Stimulated activated naive CD4-positive, alpha-beta T cell treated with Interleukin-2 at 50 U/mL for 16 hours (primary cell): ENCODE data around the gene HSD17B8.
"Not testable (repeated sequence)": the region's sequence is repeated elsewhere in the genome, so short reads cannot be mapped to it uniquely, and the experiment has no call there.

Experiments
- DNase-seq: peaks from one replicate; lab custom pipeline; 2025; lab: John Stamatoyannopoulos, UW

The HSD17B8 gene

DNA sequence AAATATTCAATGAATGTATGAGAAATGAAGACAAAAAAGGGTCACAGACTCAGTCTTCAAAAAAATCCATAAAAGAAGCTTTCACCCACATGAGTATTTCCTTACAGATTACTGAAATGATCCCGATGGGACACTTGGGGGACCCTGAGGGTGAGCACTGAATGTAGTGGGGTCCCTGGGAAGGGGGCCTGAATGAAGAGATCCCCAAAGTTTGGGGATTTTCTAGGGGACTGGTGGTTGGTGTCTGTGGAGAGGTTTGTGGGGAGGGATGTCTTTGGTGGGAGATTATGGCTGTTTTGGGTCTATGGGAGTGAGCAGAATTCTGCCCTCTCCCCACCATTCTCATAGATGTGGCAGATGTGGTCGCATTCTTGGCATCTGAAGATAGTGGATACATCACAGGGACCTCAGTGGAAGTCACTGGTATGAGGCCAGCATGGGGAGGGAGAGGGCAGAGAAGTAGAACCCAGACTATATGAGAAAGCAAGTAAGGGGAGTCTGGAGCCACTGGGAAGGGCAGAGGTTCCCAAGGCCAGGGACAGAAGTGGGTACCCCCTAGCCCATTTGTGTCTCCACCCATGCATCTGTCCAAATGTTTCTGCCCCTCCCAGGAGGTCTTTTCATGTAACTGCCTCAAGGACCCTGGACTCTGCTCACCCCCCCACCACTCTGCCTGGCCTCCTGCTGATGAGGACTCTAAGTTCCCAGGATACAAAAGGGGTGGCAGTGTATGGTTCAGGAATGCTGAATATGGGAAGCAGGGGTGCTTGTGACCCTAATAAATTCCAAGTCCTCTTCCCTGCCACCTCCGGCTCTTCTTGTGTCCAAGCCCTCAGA is 1.8 kb downstream of the HSD17B8 start:
- no peak for DNase-seq

DNA sequence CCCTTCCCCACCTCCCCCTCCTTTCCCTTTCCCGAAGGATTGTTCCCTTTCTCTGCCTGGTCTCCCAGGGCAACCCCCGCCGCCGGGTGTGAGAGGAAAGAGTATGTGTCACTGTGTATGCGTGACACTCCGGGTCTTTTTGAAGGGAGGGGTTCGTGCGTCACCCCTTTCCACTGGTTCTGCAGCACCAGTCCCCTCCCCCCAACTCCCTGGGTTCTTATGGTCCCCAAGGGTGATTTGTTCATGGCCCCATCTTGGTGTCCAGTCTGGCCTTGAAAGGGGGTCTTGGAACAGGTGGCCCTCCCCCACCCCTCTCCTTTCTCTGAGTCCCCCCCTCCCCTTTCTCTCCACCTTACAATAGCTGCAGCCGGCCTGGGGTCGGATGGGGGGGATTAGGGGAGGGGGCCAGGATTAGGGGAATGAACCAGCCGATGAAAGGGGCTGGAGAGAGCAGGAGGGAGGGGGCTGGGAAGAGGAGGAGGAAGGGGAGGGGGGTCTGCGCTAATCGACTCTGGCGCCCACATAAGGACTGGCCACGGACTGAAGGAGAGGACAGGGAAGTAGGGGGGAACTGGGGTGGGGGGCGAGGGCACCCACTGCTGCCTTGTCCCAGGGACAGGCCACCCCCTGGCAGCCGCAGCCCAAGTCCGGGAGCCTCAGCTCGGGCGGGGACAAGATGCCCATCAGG is 2.6 kb downstream of the HSD17B8 start:
- no peak for DNase-seq

DNA sequence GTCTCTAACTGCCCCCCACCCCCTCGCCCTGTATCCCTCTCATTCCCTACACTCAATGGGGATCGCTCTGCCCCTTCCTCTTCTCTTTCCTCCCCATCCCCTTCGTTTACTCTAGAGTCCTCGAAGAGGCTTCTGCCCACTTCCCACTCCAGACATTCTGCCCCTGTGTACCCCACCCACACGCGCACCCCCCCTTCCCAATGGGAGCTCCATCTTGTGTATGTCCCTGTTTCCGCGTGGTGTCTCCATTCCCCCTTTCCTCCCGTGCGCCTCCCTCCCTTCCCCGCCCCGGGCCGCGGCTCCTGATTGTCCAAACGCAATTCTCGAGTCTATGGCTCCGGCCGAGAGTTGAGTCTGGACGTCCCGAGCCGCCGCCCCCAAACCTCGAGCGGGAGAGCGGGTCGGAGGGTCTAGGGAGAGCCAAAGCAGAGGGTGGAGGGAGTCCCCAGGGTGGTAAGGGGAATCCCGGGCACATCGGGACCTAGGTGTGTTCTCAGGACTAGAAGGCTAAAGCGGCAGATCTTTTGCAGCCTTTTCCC is 3.2 kb downstream of the HSD17B8 start:
- DNase-seq: no peak

DNA sequence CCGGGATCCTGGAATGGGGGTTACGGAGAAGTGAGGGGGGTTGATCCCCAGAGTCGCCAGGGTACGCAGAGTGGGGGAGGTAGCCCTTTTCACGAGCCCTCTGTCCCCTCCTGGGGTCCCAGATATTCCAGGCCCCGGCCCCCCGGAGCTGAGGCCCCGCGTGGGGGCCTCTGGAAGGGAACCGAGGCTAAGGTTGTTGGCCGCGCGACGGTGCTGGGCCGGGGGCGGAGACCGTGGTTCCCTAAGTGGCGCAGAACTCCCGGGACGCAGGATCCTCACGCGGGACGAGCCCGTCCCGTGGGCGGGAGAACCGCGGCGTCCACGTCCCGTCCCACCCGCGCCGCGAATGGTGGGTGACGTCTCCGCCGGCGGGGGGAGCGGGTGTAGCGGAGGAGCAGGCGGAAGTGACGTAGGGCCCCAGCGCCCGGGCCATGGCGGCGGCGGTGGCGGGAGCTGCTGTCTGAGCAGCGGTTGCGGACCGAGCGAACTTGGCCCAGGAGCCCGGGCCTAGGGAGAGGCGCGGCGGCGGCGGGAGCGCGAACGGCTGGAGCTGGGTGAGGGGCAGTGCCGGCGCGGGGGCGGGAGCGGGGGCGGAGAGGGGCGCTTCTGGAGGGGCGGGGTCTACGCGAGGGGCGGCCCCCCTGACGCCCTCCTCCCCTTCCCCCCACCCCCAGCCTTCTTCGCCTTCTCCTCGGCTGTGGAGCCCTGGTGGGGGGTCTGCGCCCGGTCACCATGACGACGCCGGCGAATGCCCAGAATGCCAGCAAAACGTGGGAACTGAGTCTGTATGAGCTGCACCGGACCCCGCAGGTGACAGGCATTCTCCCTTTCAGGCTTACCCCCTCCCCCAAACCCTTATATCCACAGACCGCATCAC is 3.9 kb downstream of the HSD17B8 start, which contains the start of gene RING1:
RING1 (plus strand) TSS at position 410 of the 877 bp plus-strand sequence; CDS start at position 733, 323 bp downstream.
- peak; percentile 82 for DNase-seq

DNA sequence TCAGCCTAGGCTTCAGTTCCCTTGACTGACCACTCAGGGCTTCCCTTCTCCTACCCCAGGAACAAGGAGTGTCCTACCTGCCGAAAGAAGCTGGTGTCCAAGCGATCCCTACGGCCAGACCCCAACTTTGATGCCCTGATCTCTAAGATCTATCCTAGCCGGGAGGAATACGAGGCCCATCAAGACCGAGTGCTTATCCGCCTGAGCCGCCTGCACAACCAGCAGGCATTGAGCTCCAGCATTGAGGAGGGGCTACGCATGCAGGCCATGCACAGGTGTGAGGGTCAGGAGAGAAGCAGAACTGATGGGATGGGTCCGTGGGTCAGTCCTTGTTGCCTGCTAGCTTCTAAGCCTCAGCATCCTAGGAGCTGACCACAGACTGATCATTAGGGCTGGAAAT is 5.4 kb downstream of the HSD17B8 start:
- DNase-seq: no peak

DNA sequence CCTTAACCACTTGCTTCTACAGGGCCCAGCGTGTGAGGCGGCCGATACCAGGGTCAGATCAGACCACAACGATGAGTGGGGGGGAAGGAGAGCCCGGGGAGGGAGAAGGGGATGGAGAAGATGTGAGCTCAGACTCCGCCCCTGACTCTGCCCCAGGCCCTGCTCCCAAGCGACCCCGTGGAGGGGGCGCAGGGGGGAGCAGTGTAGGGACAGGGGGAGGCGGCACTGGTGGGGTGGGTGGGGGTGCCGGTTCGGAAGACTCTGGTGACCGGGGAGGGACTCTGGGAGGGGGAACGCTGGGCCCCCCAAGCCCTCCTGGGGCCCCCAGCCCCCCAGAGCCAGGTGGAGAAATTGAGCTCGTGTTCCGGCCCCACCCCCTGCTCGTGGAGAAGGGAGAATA is 6.7 kb downstream of the HSD17B8 start:
- no peak for DNase-seq

DNA sequence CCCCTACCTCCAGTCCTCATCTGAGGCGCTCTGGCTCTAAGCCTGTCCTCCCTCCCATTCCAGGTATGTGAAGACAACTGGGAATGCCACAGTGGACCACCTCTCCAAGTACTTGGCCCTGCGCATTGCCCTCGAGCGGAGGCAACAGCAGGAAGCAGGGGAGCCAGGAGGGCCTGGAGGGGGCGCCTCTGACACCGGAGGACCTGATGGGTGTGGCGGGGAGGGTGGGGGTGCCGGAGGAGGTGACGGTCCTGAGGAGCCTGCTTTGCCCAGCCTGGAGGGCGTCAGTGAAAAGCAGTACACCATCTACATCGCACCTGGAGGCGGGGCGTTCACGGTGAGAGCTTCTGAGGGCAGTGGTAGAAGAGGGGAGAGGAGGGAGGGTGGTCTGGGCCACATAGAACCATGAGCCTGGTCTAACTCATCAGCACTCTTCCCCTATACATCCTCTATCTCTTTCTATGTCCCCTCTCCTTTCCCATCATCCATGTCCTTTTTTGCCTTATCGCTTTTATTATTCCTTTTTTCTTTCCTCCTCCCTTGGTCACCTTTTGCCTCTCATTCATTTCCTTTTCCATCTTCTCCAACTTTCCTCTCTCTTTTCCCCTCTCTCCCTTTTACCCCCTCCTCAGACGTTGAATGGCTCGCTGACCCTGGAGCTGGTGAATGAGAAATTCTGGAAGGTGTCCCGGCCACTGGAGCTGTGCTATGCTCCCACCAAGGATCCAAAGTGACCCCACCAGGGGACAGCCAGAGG is 7.4 kb downstream of the HSD17B8 start:
- no peak for DNase-seq

DNA sequence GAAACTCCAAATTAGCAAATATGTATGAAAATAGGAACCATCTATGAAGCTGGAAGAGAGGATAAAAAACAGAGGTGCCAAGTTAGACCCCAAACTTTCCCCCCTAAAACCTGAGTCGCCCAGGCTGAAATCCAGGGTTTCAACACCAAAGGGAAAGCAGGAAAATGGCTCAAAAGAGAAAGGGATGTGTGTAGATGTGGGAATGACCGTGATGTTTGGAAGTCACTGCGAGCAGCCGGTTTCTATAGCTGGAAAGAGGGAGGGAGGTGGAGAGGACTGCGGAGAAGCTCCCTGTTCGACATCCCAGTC is 8.4 kb downstream of the HSD17B8 start:
- DNase-seq: no peak

DNA sequence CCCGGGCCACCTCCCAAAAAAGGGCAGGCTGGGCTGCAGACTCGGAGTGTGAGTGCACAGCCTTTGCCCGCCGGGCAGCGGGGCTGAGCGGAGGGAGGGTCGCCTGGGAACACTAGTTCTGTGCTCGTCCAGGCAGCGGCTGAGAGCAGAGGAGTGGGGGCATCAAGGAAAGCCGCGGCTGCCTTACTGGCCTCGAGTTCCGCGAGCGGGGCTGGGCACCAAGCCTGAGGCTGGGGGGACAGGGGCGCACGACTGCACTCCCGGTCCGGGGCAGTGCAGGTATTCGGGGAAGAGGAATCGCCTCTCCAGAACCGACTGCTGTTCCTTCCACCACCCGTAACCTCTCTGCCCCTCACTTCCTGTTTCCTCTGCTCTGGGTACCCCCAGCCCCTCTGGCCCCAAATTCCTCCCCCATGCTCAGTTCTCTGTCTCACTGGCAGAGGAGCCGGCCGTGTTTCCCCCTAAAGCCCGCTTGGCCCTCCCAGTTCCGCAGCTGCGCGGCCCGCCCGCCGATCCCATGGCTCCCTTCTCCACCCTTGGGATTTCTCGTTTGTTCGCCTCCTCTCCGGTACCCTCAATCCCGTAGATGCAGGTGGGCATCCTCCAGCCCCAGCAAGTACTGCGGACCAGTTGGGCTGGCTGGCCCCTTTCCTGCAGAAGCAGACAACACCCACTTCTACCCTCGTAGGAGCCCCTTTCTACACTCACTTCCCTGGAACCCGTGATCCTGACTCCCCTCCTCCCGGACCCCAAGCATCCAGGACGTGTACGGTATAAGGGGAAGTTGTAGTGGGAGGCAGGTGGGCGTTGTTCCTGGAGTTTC is 8.9 kb downstream of the HSD17B8 start:
- peak; percentile 8 for DNase-seq

DNA sequence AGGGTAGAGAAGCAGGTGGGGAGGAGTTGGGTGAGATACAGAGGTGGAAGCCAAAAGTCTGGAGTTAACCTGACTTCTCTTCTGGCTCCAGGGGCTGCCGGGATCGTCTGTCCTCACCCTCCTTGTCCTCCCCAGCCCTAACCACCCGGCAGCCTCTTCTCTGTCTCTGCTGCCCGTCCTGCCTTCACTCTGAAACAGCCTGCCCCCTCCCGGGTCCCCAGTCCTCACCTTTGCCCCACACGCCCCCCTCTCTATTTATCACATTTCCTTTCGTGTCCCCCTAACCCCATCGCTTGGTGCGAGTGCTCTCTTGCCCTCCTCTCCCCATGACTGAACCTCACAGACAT is 9.5 kb downstream of the HSD17B8 start:
- no peak for DNase-seq

DNA sequence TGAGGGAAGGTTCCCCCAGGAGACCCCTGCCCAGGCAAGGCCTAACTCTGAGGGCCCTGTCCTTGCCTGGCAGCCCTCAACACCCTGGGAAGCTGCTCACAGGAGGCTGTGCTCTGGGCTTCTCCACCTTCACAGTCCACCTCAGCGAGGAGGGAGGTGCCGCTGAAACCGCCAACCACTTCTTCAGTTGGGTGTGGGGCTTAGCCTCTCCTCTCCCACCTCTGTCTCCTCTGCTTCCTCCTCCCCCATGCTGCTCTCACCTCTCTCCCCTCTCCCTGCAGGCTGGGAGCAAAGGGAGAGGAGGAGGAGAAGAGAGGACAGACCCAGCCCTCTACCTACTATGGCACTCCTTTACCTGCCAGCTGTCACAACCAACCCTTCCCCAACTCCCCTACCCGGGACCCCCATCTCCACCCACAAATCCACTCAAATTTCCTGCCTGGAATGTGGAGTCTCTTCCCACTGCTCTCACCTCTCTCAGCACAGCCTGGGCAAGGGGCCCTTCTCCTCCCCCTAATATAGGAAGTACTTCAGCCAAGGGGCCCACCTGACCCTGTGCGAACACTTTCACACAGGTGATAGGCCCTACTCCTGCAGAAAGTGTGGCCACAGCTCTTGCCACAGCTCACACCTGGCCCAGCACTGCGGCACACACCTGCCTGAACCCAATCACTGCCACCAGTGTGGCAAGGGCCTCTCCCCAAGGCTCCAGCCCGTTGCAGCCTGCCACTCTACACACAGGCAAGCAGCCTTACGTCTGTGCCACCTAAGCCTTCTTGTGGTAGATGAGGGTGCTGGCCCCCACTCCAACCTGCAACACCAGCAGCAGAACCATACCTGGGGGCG is 11.0 kb downstream of the HSD17B8 start:
- no peak for DNase-seq

DNA sequence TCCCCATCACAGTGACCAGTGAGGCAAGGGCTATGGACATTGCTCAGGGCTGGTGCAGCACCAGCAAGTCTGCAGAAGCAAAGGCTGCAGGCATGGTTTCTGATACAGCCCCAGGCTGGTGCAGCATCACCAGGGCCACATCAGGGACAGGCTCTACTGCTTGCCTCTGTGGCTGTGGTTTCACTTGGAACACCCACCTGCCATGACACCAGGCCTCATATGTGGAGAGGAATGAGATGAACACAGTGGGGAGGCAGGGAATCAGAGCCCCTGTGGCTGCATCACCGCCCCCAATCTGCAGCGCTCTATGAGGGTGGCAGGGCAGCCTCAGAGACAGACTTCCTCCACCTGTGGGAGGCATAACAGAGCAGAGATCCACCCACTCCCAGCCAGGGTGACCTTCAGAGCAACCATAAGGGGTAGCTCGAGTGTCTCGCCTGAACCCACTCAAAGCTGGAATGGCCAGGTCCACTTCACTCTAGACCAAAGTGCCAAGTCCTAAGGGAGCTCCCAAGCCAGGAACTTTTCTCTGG is 11.7 kb downstream of the HSD17B8 start:
- no peak for DNase-seq

DNA sequence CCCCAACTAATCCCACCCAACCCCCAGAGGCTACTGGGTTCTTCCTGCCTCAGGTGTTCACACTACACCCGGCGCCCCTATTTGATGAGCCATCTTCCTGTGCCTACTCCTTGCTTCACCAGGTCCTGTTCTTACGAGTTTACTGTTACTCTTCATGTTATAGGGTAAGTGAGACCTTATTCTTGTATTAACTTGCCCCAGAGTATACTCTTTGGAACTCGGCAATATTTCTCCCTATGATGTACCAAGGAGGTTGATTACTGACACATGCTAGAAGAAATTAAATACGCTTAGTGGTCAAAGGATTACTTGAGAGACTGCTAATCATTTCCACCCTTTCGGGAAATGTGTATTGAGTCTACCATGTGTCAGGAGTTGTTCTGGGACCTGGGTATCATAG is 12.8 kb downstream of the HSD17B8 start:
- no peak for DNase-seq

DNA sequence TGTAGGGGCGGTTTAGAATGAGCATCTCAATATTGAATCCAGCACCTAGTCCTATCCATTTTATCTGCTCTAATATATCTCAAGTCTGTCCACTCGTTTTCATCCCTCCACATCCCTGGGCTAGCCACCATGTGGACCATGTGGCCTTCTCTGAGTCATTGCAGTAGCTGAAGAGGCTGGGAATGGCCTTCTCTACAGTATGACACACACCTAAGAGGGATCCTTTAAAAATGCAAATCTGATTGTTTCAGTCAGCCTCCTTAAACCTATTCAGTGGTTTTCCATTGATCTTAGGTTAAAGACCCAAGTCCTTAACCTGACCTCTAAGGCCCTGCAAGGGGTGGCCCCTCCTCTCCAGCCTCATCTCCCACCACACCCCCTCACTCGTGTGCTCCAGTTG is 13.2 kb downstream of the HSD17B8 start:
- DNase-seq: no peak

DNA sequence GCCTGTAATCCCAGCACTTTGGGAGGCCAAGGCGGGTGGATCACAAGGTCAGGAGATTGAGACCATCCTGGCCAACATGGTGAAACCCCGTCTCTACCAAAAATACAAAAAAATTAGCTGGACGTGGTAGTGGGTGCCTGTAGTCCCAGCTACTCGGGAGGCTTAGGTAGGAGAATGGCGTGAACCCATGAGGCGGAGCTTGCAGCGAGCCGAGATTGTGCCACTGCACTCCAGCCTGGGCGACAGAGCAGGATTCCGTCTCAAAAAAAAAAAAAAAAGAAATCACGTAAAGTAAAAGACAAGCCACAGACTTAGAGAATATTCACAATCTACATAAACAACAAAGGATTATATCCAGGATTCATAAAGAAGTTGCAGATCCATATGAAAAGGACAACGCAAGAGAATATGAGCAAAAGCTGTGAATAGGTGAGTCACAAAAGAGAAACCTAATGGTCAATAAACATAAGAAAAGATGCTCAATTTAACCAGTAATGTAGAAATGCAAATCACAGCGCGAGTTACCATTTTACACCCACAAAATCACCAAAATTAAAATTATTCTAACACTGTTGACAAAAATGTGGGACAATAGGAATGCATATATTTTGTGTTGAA is 22.2 kb downstream of the HSD17B8 start:
- DNase-seq: not testable (repeated sequence)

DNA sequence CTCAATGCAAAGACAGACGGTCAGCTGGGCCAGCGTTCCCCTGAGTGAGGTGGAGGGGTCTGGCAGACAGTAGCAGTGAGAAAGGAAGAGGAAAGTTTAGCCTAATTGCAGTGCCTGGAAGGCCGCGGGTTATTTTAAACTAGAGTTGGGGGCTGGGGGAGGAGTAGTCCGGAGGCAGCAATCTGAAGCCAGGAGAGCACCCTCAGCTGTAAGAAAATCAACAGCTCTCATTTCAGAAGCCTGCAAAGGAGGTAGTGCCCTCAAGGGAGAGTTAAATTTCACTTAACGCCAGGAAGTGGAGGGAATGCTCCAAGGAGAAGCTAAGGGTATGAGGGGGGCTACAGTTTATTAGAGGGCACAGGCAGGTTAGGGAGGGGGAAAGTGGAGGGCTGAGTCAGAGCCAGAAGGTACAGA is 30.8 kb downstream of the HSD17B8 start:
- no peak for DNase-seq

DNA sequence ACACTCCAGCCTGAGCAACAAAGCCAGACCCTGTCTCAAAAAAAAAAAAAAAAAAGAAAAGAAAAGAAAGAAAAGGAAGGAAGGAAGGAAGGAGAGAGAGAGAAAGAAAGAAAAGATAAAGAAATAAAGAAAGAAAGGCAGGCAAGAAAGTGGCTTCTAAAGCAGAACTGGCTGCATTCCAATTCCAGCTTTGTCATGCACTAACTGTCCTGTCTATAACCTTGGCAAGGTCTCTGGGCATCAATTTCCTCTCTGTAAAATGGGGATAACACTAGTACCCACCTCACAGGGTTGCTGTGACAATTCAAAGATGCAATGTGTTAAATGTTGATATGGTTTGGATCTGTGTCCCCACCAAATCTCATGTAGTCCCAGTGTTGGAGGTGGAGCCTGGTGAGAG is 31.9 kb downstream of the HSD17B8 start:
- no peak for DNase-seq

DNA sequence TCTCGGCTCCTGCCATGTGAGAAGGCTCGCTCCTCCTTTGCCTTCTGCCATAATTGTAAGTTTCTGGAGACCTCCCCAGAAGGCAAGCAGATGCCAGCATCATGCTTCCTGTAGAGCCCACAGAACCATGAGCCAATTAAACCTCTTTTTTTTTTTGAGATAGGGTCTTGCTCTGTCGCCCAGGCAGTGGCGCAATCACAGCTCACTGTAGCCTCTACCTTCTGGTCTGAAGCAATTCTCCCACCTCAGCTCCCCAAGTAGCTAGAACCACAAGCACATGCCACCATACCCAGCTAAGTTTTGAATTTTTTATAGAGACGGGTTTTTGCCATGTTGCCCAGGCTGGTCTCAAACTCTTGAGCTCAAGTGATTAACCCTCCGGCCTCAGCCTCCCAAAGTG is 32.4 kb downstream of the HSD17B8 start:
- DNase-seq: no peak

DNA sequence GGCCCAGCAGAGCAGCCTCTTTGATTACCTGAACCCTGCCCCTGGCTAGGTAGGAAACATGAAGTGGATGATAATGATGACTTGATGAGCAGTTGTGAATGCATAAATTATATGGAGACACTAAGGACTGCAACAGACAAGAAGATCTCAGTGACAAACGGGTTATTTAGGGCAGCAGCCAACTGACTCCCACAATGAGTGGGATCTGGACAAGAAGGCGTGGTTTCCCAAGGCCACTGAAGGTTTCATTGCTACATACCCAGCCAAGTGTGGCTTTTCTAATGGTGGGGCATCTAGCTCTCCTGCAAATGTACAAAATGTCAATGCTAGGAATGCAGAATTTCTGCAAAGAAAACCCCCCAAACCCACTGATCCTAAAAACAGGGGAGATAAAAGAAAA is 33.3 kb downstream of the HSD17B8 start:
- no peak for DNase-seq
